GM12878 (cell line): ENCODE measurements around the gene FOXJ3. TPM values are rescaled to one million over a fixed set of nuclear protein-coding genes. Genes with fewer than 3 reads are reported as not detected.

Experiments used
- ATAC-seq: fragments of 200-7000 bp; cut with Tn5 transposase; 3 replicates; pipeline ENCODE4 v1.9.1; 2020; ENCODE audit warnings: mild to moderate bottlenecking, moderate library complexity
- BruUV-seq: library from RNA; stranded (reverse); fragments of 400-500 nt; replicated peaks from 2 replicates; lab custom pipeline; 2021; lab: Mats Ljungman, UMichigan
- CTCF ChIA-PET: fragments of 300-600 bp; sonication (Branson Sonifier 250); formaldehyde crosslinking; extraction: SDS; loops from one replicate; lab custom pipeline; 2021; ENCODE audit warnings: inconsistent platforms; lab: Yijun Ruan, JAX
- POLR2A ChIA-PET: fragments of 350-600 bp; formaldehyde crosslinking; extraction: SDS; loops from one replicate; lab custom pipeline; 2021; ENCODE audit warnings: inconsistent platforms; lab: Charles Lee
- RAD21 ChIA-PET: fragments of 300-600 bp; sonication (Branson Sonifier 250); formaldehyde crosslinking; loops from one replicate; lab custom pipeline; 2023; ENCODE audit warnings: antibody characterized with exemption; ENCODE audit not compliant: unreplicated experiment; lab: Charles Lee
- SMC1A ChIA-PET: fragments of 300-600 bp; sonication (Branson Sonifier 250); formaldehyde crosslinking; loops from one replicate; lab custom pipeline; 2023; ENCODE audit not compliant: unreplicated experiment, uncharacterized antibody; lab: Charles Lee
- DNase-seq: peaks from one replicate; pipeline ENCODE4 v3.0.0-alpha.2; 2011; ENCODE audit warnings: low read depth, low spot score
- FAIRE-seq: peaks from 3 replicates; lab custom pipeline; 2011; peaks lifted over from hg19 to GRCh38; lab: Jason Lieb, UNC
- H2AFZ ChIP-seq: 2 replicates; pipeline ENCODE4 v1.6.0; 2011; ENCODE audit warnings: low read depth, low read length, control low read depth; ENCODE audit not compliant: control insufficient read depth
- H3K27ac ChIP-seq: 2 replicates; pipeline ENCODE4 v1.5.1; 2011; ENCODE audit warnings: control low read depth; ENCODE audit not compliant: control insufficient read depth, insufficient read depth
- H3K27me3 ChIP-seq, 2 experiments: replicated peaks in 1 of 2; 2 replicates each; pipeline versions ENCODE4 v1.6.0 to v1.6.1; 2011; ENCODE audit warnings: low read length in 1 of 2; ENCODE audit not compliant: control insufficient read depth in 2 of 2, insufficient read depth in 2 of 2
- H3K36me3 ChIP-seq, 2 experiments: 2 replicates each; pipeline ENCODE4 v1.5.1; 2011; ENCODE audit warnings: low read length in 1 of 2; ENCODE audit not compliant: control insufficient read depth in 2 of 2, insufficient read depth in 2 of 2
- H3K4me1 ChIP-seq: 2 replicates; pipeline ENCODE4 v1.6.1; 2011; ENCODE audit warnings: mild to moderate bottlenecking, low read length, moderate library complexity, mixed read lengths; ENCODE audit not compliant: control insufficient read depth, insufficient read depth
- H3K4me2 ChIP-seq: 2 replicates; pipeline ENCODE4 v1.6.0; 2011; ENCODE audit warnings: control low read depth; ENCODE audit not compliant: control insufficient read depth, insufficient read depth
- H3K4me3 ChIP-seq: fragments of 200-600 bp; sonication (generic); 2 replicates; pipeline ENCODE4 v1.5.1; 2016
- H3K79me2 ChIP-seq: 2 replicates; pipeline ENCODE4 v1.6.0; 2011; ENCODE audit warnings: low read length; ENCODE audit not compliant: control insufficient read depth, insufficient read depth
- H3K9ac ChIP-seq: 2 replicates; pipeline ENCODE4 v1.8.0; 2011; ENCODE audit warnings: low read length, control low read depth, mixed read lengths; ENCODE audit not compliant: control insufficient read depth, insufficient read depth
- H3K9me3 ChIP-seq: replicated peaks from 3 replicates; pipeline ENCODE4 v1.5.1; 2011; ENCODE audit warnings: mild to moderate bottlenecking, low read length; ENCODE audit not compliant: control insufficient read depth, insufficient read depth
- H4K20me1 ChIP-seq: 2 replicates; pipeline ENCODE4 v1.6.0; 2011; ENCODE audit not compliant: control insufficient read depth, insufficient read depth
- RAD21 ChIP-seq: IDR thresholded peaks from 2 replicates; pipeline ENCODE4 v1.6.1; 2011; ENCODE audit warnings: mild to moderate bottlenecking, low read depth, low read length, moderate library complexity; ENCODE audit not compliant: insufficient read depth
- RAD51 ChIP-seq: fragments of 450-650 bp; IDR thresholded peaks from 2 replicates; pipeline ENCODE4 v1.6.1; 2016; ENCODE audit warnings: moderate library complexity, mild to moderate bottlenecking, inconsistent platforms
- SPI1 ChIP-seq: IDR thresholded peaks from 2 replicates; pipeline ENCODE4 v1.6.1; 2011; ENCODE audit warnings: low read depth, mild to moderate bottlenecking, low read length, moderate library complexity, borderline replicate concordance; ENCODE audit not compliant: insufficient read depth
- WGBS: methylation state at CpG from one replicate; pipeline ENCODE4 v1.1.6; 2016; ENCODE audit warnings: low lambda C conversion rate; ENCODE audit not compliant: insufficient replicate concordance, insufficient coverage; ENCODE audit errors: missing lambda C conversion rate; 5-methylcytosine and 5-hydroxymethylcytosine counted together
- in situ Hi-C: fragments of 300-500 bp; cut with MboI; formaldehyde crosslinking; loops from 9 replicates; pipeline ENCODE4 v1.14.3; 2018; ENCODE audit warnings: mixed read lengths
- intact Hi-C: fragments of 100-400 bp; cut with micrococcal nuclease; formaldehyde crosslinking; loops from one replicate; pipeline ENCODE4 v1.14.2; 2022; ENCODE audit not compliant: unreplicated experiment
- polyA plus RNA-seq, 11 experiments: library from polyadenylated mRNA; depleted of rRNA in 4 of 11; unstranded in 6 of 11; stranded (reverse) in 5 of 11; fragments of >200 nt; fragmentation: Nextera tagmentation in 4 of 11; fragmentation: Illumina TruSeq in 1 of 11; extraction: Ambion mirVana in 4 of 11; extraction: Trizol in 1 of 11; gene quantifications; 1 replicate in 1 of 11; 2 replicates in 10 of 11; pipeline versions ENCODE4 v1.2.1 to v1.2.3, GENCODE V29; 2011 to 2016; ENCODE audit warnings: inconsistent platforms in 2 of 11, missing spikeins in 2 of 11, low read depth in 1 of 11
- total RNA-seq, 4 experiments: library from RNA; depleted of rRNA in 3 of 4; stranded (reverse); fragments of >200 nt in 3 of 4; fragmentation: Illumina TruSeq in 1 of 4; extraction: Trizol in 1 of 4; gene quantifications; 2 replicates each; pipeline versions ENCODE4 v1.2.1 to v1.2.3, GENCODE V29; 2013 to 2021

FOXJ3 gene
- total and polyA plus RNA-seq, 10 of the 15 experiments (the other 5 are each of a cell fraction or from before 2014, with no cell fraction given): 9.5 to 54.2 (median 24.7) TPM

DNA sequence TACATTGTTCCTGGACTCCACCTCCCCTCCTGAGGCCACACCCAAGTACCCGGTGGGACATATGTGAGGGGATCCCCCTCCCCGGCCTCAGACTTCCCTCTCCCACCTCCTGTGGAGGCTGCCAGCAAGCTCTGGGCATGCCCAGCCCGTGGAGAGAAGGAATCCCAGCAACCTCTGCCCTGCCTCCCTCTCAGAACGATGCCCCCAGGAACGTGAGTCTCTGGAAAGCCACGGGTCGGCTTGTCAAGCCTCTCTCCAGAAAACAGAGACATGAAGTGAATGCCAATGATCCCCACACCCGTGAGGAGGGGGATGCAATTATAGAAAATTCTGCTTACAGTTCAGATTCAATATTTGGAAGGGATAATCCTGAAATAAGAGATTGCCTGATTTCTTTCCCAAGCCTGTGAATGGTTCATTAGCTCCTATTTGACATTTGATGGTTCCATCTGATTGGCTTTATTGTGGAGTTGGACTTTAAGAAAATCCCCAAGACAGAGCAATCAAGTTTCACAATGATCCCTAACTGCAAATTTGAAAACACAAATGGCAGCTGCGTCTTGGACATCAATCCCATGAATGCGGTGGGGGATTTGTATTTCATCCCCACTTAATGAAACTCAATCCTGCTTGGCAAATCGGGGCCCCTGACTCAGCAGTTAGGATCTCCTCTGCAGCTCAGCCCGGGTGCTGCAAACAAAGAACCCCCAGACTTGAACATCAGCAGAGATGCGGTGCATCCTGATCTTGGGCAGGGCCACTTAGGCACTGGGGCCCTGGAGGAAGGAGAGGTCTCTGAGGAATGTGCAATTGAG lies 190.9 kb downstream of the FOXJ3 start:
- no peak overlapping the region; the same call in 1 of the 2 replicates for H2AFZ ChIP-seq
- POLR2A ChIA-PET: no interaction called here
- no peak for DNase-seq
- H3K27ac ChIP-seq: no peak overlapping the region
- no peak overlapping the region for H3K9ac ChIP-seq
- no peaks in the 10 kb centered on the region for H3K9me3 ChIP-seq
- intact Hi-C loops (loop anchor here (10.0 kb wide), 2 partner anchors 329 to 569 kb away; no protein-coding TSS in a partner anchor), in situ Hi-C loops (no loop called here)
- no peaks in the 10 kb centered on the region for H3K79me2 ChIP-seq
- RAD21 ChIA-PET: no interaction called here
- no peak overlapping the region for H3K4me3 ChIP-seq
- CTCF ChIA-PET: interaction anchor here (0.6 to 2.1 kb wide), 2 partner anchors 30 to 37 kb away, joined by 3 to 14 read pairs; no protein-coding TSS in a partner anchor
- no peak for ATAC-seq
- SMC1A ChIA-PET: interaction anchor here (0.7 to 1.2 kb wide), 2 partner anchors 9 to 364 kb away, joined by 3 to 4 read pairs; no protein-coding TSS in a partner anchor
- TF ChIP-seq SPI1 (no peak), RAD21 (no peak), RAD51 (no peak)
- H4K20me1 ChIP-seq: peaks cover 2% of the 10 kb centered on the region; the same call in 1 of the 2 replicates
- no TSS peak for BruUV-seq
- no peaks in the 10 kb centered on the region for H3K27me3 ChIP-seq
- 40% methylated on average over 13 of the region's 13 CpGs for WGBS
- no peak overlapping the region for H3K4me2 ChIP-seq
- FAIRE-seq: no peak
- H3K4me1 ChIP-seq: no peaks in the 10 kb centered on the region
- no peaks in the 10 kb centered on the region for H3K36me3 ChIP-seq
